ENCODE measurements around the gene WDTC1.

DNA sequence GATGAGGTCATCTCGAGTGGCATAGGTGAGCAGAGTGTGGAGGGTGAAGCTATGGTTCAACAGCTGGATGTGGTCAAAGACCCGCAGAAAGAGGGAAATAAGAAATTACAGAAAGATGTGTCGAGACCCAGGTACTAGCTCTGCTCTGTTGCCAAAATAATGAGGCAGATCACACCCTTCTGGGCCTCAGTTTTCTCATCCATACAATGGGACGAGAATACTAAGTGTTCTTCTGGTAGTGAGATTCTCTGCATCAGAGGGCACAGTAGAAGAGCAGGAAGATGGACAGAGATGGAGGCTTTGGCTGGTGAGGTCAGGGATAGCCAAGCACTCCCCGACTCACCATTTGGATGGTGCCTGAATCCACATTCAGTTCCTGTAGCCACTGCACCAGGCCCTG, 121.3 kb downstream of the WDTC1 start:
- no peak for TF ChIP-seq POLR2A (IDR thresholded peaks at IDR 0.05)
- TF ChIP-seq, protein P1, sequence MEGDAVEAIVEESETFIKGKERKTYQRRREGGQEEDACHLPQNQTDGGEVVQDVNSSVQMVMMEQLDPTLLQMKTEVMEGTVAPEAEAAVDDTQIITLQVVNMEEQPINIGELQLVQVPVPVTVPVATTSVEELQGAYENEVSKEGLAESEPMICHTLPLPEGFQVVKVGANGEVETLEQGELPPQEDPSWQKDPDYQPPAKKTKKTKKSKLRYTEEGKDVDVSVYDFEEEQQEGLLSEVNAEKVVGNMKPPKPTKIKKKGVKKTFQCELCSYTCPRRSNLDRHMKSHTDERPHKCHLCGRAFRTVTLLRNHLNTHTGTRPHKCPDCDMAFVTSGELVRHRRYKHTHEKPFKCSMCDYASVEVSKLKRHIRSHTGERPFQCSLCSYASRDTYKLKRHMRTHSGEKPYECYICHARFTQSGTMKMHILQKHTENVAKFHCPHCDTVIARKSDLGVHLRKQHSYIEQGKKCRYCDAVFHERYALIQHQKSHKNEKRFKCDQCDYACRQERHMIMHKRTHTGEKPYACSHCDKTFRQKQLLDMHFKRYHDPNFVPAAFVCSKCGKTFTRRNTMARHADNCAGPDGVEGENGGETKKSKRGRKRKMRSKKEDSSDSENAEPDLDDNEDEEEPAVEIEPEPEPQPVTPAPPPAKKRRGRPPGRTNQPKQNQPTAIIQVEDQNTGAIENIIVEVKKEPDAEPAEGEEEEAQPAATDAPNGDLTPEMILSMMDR (IDR thresholded peaks at IDR 0.05 in 8 of 11, conservative IDR thresholded peaks at IDR 0.05 in 3 of 11), result no peak

All from spleen (tissue), 7 donors.